Measurements from ENCODE around the gene MN1.

- no peak for TF ChIP-seq CTCF (IDR thresholded peaks at IDR 0.05)
- TF ChIP-seq POLR2AphosphoS5 (IDR thresholded peaks at IDR 0.05) = no peak
- no peak for TF ChIP-seq POLR2A (IDR thresholded peaks at IDR 0.05)
These were observed 45.9 kb downstream of the MN1 start for GRCh38 chr22:27755521-27756211.

Measured in breast epithelium (tissue), 3 donors.